Activated CD4-positive, alpha-beta T cell treated with anti-CD3 and anti-CD28 coated beads, Interleukin-2, amount 50 U/mL, for 4 hours (primary cell): ENCODE measurements around the gene MICOS13.
"Not testable (repeated sequence)": the region's sequence is repeated elsewhere in the genome, so short reads cannot be mapped to it uniquely, and the experiment has no call there.

ENCODE experiments used
- DNase-seq, 2 experiments: peaks; one replicate each; pipeline ENCODE4 v3.0.0-alpha.2; 2020

Gene MICOS13

GRCh38 chr19:5680437-5681368 lies at the start of gene MICOS13, which contains the start of gene HSD11B1L:
TSS of gene MICOS13 (minus strand) at chr19:5680516. CDS start at chr19:5680486, 30 bp downstream.
TSS of gene HSD11B1L (plus strand) at chr19:5681027. CDS start at chr19:5684833, 3,806 bp downstream.
- DNase-seq: peak; percentile 97 to 98

GRCh38 chr19:5727453-5728050 lies 47.2 kb upstream of the MICOS13 start:
- DNase-seq: no peak

- peak; percentile 97 for DNase-seq
Observed at GRCh38 chr19:5719961-5720790, 39.9 kb upstream of the MICOS13 start, which contains the start of the genes CATSPERD and LONP1. TSS of gene CATSPERD (plus strand) at chr19:5720637. CDS start at chr19:5720738, 101 bp downstream. TSS of gene LONP1 (minus strand) at chr19:5720146. CDS start at chr19:5720132, 14 bp downstream.

GRCh38 chr19:5719274-5719960 lies 39.1 kb upstream of the MICOS13 start:
- DNase-seq: no peak

GRCh38 chr19:5718579-5719273 lies 38.4 kb upstream of the MICOS13 start:
- DNase-seq: peak; percentile 41 to 49

GRCh38 chr19:5718037-5718578 lies 37.8 kb upstream of the MICOS13 start:
- peak; percentile 45 to 54 for DNase-seq

GRCh38 chr19:5717215-5717935 lies 37.1 kb upstream of the MICOS13 start:
- no peak for DNase-seq

- DNase-seq: no peak
Observed at GRCh38 chr19:5714816-5715215, 34.5 kb upstream of the MICOS13 start.

GRCh38 chr19:5713228-5713627 lies 32.9 kb upstream of the MICOS13 start:
- no peak for DNase-seq

- no peak for DNase-seq
Observed at GRCh38 chr19:5711713-5712161, 31.4 kb upstream of the MICOS13 start.

GRCh38 chr19:5711025-5711424 lies 30.7 kb upstream of the MICOS13 start:
- DNase-seq: no peak

GRCh38 chr19:5707576-5708575 lies 27.6 kb upstream of the MICOS13 start:
- no peak for DNase-seq

- DNase-seq: no peak
Observed at GRCh38 chr19:5706876-5707573, 26.7 kb upstream of the MICOS13 start.

- no peak for DNase-seq
Observed at GRCh38 chr19:5705552-5705951, 25.2 kb upstream of the MICOS13 start.

- no peak for DNase-seq
Observed at GRCh38 chr19:5703819-5704818, 23.8 kb upstream of the MICOS13 start.

- not testable (repeated sequence) for DNase-seq
Observed at GRCh38 chr19:5702053-5702410, 21.7 kb upstream of the MICOS13 start.

GRCh38 chr19:5700455-5701092 lies 20.3 kb upstream of the MICOS13 start:
- no peak for DNase-seq
